Panc1 (cell line): Measurements from ENCODE around the gene MYO7B. TPM values are rescaled to one million over a fixed set of nuclear protein-coding genes. Genes with fewer than 3 reads are reported as not detected.

Experiments used
- ATAC-seq: fragments of 200-7000 bp; cut with Tn5 transposase; 2 replicates; pipeline ENCODE4 v1.9.1; 2020; ENCODE audit warnings: mild to moderate bottlenecking, moderate library complexity
- BruUV-seq: library from RNA; stranded (reverse); fragments of 400-500 nt; replicated peaks from 2 replicates; lab custom pipeline; 2021; lab: Mats Ljungman, UMichigan
- CTCF ChIA-PET: fragments of 300-600 bp; sonication (Branson Sonifier 250); formaldehyde crosslinking; loops from one replicate; lab custom pipeline; 2022; ENCODE audit warnings: antibody characterized with exemption; lab: Charles Lee
- POLR2A ChIA-PET: fragments of 300-600 bp; sonication (Branson Sonifier 250); formaldehyde crosslinking; loops from one replicate; lab custom pipeline; 2022; ENCODE audit warnings: antibody characterized with exemption; lab: Charles Lee
- DNase-seq: peaks from one replicate; pipeline ENCODE4 v3.0.0-alpha.2; 2010; ENCODE audit warnings: low read depth, low spot score
- H3K27ac ChIP-seq: 2 replicates; pipeline ENCODE4 v1.5.1; 2011; ENCODE audit warnings: mild to moderate bottlenecking, low read length, inconsistent platforms
- H3K27me3 ChIP-seq: fragments of 200-500 bp; sonication (Bioruptor generic); 2 replicates; pipeline ENCODE4 v1.6.0; 2014; ENCODE audit warnings: low read length, inconsistent platforms; ENCODE audit not compliant: control insufficient read depth, insufficient read depth
- H3K36me3 ChIP-seq: fragments of 200-500 bp; sonication (Bioruptor generic); 2 replicates; pipeline ENCODE4 v1.5.1; 2014; ENCODE audit warnings: inconsistent platforms, mild to moderate bottlenecking, low read length, moderate library complexity; ENCODE audit not compliant: control insufficient read depth, insufficient read depth
- H3K4me1 ChIP-seq: 2 replicates; pipeline ENCODE4 v1.5.1; 2011; ENCODE audit warnings: inconsistent platforms, mild to moderate bottlenecking, low read length, moderate library complexity; ENCODE audit not compliant: control insufficient read depth, insufficient read depth
- H3K4me3 ChIP-seq, 2 experiments: 2 replicates each; pipeline ENCODE4 v1.5.1; 2011 to 2012; ENCODE audit warnings: low read depth in 2 of 2, low read length in 2 of 2, mild to moderate bottlenecking in 2 of 2, inconsistent platforms in 1 of 2, moderate library complexity in 1 of 2
- H3K9me3 ChIP-seq: fragments of 200-500 bp; sonication (Bioruptor generic); 2 replicates; pipeline ENCODE4 v1.5.1; 2014; ENCODE audit warnings: low read depth, mild to moderate bottlenecking, inconsistent platforms, low read length, moderate library complexity; ENCODE audit not compliant: control insufficient read depth, insufficient read depth
- POLR2AphosphoS5 ChIP-seq: IDR thresholded peaks from 2 replicates; pipeline ENCODE4 v1.6.1; 2012; ENCODE audit warnings: mild to moderate bottlenecking, low read depth, low read length, moderate library complexity
- REST ChIP-seq, 2 experiments: IDR thresholded peaks; 2 replicates each; pipeline ENCODE4 v1.6.1; 2011 to 2012; ENCODE audit warnings: low read depth in 2 of 2, control low read depth in 1 of 2, low read length in 1 of 2, mild to moderate bottlenecking in 1 of 2, moderate library complexity in 1 of 2; ENCODE audit not compliant: insufficient read depth in 1 of 2
- SIN3A ChIP-seq: IDR thresholded peaks from 2 replicates; pipeline ENCODE4 v1.6.1; 2012; ENCODE audit warnings: low read depth, mild to moderate bottlenecking, low read length, moderate library complexity, borderline replicate concordance; ENCODE audit not compliant: insufficient read depth
- TCF7L2 ChIP-seq: IDR thresholded peaks from 2 replicates; pipeline ENCODE4 v1.6.1; 2011; ENCODE audit warnings: mild to moderate bottlenecking, low read depth, low read length, inconsistent platforms
- in situ Hi-C: cut with HindIII; loops from 2 replicates; pipeline ENCODE4 v1.10.0; 2016; ENCODE audit warnings: low sequenced_read_pairs, low pct_unique_long_range_greater_than_20kb
- intact Hi-C: fragments of 100-400 bp; cut with micrococcal nuclease; formaldehyde crosslinking; loops from one replicate; pipeline ENCODE4 v1.10.0; 2022; ENCODE audit not compliant: unreplicated experiment
- total RNA-seq: library from RNA; stranded (reverse); gene quantifications from one replicate; pipeline ENCODE4 v1.2.1, GENCODE V29; 2021; ENCODE audit not compliant: unreplicated experiment
- TF ChIP-seq, protein P1 (sequence below): fragments of 450-650 bp; IDR thresholded peaks from 2 replicates; pipeline ENCODE4 v1.5.1; 2017; ENCODE audit warnings: mild to moderate bottlenecking

MYO7B gene
- total RNA-seq, 1 experiment from 2014 or later, result 0.15 TPM

DNA sequence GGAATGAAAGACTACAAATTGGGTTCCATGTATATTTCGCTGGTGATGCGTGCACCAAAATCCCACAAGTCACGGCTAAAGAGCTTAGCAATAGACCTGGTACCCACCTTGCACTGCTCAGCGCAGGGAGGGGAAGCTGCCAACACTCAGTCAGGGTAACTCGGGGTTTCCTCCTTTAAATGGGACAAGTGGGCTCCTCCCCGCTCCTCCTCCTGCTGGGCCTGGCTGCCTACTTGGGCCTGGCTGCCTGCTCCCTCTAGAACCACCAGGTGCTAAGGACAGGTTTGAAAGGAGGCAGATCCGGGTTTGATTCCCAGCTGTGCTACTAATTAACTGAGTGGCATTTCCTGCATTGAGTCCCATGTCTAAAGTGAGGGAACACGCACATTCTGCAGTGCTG is 23.4 kb downstream of the MYO7B start:
- H3K36me3 ChIP-seq, result no peaks in the 10 kb centered on the region
- no TSS peak for BruUV-seq
- DNase-seq (no peak), ATAC-seq (0 out of 2 replicates have a peak, but pooled peaks have one; percentile 45)
- H3K4me3 ChIP-seq, result no peak overlapping the region
- H3K27me3 ChIP-seq, result peaks cover 4% of the 10 kb centered on the region; the same call in 1 of the 2 replicates
- no peak for TF ChIP-seq REST (IDR thresholded peaks at IDR 0.05; ENCODE audit: insufficient read depth in 1 of 2, low read depth in 2 of 2, low read length in 1 of 2)
- TF ChIP-seq, protein P1, sequence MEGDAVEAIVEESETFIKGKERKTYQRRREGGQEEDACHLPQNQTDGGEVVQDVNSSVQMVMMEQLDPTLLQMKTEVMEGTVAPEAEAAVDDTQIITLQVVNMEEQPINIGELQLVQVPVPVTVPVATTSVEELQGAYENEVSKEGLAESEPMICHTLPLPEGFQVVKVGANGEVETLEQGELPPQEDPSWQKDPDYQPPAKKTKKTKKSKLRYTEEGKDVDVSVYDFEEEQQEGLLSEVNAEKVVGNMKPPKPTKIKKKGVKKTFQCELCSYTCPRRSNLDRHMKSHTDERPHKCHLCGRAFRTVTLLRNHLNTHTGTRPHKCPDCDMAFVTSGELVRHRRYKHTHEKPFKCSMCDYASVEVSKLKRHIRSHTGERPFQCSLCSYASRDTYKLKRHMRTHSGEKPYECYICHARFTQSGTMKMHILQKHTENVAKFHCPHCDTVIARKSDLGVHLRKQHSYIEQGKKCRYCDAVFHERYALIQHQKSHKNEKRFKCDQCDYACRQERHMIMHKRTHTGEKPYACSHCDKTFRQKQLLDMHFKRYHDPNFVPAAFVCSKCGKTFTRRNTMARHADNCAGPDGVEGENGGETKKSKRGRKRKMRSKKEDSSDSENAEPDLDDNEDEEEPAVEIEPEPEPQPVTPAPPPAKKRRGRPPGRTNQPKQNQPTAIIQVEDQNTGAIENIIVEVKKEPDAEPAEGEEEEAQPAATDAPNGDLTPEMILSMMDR, result no peak
- no peak for TF ChIP-seq TCF7L2
- no peak for TF ChIP-seq POLR2AphosphoS5
- no peak for TF ChIP-seq SIN3A
- POLR2A ChIA-PET, result no interaction called here
- no peaks in the 10 kb centered on the region for H3K4me1 ChIP-seq
- H3K27ac ChIP-seq, result no peak overlapping the region
- intact Hi-C loops, result no loop called here
- CTCF ChIA-PET, result no interaction called here
- in situ Hi-C loops, result no loop called here
- H3K9me3 ChIP-seq, result no peaks in the 10 kb centered on the region

DNA sequence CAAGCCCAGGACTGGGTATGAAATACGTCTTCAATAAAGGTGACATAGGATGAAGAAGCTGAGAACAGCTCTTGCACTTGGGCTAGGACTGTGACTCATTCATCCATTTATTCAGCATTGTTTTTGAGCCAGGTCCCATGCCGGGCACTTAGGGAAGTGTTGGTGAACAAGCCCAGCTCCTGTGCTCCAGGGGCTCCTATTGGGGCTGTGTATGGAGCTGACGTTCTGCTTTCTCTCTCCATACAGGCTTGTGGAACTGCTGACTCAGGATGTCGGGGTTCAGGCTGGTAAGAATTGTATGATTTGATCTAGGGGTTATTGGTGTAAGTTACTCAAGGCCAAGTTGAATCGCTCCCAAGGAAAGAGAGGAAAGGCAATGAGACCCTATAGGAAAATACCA is 24.0 kb downstream of the MYO7B start:
- DNase-seq (no peak), ATAC-seq (no peak)
- no peaks in the 10 kb centered on the region for H3K9me3 ChIP-seq
- no peaks in the 10 kb centered on the region for H3K36me3 ChIP-seq
- BruUV-seq, result no TSS peak
- POLR2A ChIA-PET, result no interaction called here
- peaks cover 4% of the 10 kb centered on the region; the same call in 1 of the 2 replicates for H3K27me3 ChIP-seq
- intact Hi-C loops (no loop called here), in situ Hi-C loops (no loop called here)
- TF ChIP-seq POLR2AphosphoS5, result no peak
- TF ChIP-seq REST (IDR thresholded peaks at IDR 0.05; ENCODE audit: insufficient read depth in 1 of 2, low read depth in 2 of 2, low read length in 1 of 2), result no peak
- no peak overlapping the region for H3K4me3 ChIP-seq
- H3K4me1 ChIP-seq, result no peaks in the 10 kb centered on the region
- CTCF ChIA-PET, result no interaction called here
- H3K27ac ChIP-seq, result no peak overlapping the region
